Cerebellar nuclear complex (tissue), 1 donor: Measurements from ENCODE around the gene MALRD1.

ENCODE experiments used
- DNase-seq, 2 experiments: peaks; one replicate each; lab custom pipeline; 2025; lab: John Stamatoyannopoulos, UW

The MALRD1 gene

DNA sequence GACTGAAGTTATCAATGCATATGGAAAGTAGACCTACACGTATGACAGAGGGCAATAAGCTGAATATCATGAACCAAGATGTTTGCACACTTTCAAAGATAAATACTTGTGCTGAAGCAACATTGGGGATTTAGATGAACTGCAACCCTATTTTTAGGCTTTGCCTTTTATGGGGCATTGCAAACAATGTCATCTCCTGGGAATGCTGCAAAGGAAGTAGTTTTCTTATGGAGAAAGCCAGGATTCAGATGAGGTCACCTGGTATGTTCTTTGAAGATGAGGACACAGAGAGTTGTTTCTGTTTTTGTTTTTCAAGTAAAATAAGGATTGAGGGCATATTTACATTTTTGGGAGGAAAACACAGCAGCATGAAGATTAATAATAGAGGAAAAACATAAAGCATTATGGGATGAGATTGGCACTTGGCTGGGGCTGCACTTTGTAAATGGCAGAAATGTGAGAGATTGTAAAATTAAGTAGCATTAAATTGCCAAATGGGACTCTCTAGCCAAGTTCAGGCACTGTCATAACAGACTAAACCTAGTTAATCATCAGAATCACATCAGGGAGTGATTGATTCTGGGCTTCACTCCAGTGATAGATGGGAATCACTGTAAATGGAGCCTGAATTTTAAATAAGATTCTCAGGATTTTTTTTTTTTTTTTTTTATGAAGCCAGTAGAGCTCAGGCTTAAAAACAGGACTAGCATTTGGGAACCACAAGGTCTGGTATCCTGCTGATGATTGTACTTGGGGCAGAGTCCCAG is 63.1 kb downstream of the MALRD1 start:
- DNase-seq: no peak

DNA sequence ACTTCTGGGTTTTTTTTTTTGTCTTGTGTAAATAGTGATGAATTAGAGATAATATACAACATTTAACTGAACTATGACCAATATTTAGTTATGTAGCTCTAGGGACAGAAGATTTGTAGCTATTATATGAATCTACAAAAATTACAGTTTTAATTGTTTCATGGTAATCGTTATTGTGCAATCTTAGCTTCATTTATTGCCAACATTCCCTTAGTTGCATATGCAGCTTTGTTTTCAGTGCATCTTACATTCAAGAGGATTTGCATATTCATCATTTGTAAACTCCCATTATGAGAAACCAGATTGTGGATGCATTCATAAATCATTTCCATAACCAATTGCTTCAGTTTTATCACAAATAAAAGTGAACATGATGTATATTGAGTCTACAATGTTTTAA is 68.8 kb downstream of the MALRD1 start:
- no peak for DNase-seq

DNA sequence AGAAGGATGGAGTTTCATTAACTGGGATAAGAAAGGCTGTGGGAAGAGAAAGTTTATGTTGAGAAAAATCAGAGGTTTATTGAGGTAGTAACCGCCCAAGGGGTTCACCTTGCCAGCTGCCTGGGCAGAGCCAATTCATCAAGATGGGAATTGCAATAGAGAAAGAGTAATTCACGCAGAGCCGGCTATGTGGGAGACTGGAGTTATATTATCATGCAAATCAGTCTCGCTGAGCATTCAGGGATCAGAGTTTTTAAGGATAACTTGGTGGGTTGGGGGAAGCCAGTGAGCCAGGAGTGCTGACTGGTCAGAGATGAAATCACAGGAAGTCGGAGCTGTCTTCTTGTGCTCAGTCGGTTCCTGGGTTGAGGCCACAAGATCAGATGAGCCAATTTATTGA is 70.6 kb downstream of the MALRD1 start:
- DNase-seq: no peak

DNA sequence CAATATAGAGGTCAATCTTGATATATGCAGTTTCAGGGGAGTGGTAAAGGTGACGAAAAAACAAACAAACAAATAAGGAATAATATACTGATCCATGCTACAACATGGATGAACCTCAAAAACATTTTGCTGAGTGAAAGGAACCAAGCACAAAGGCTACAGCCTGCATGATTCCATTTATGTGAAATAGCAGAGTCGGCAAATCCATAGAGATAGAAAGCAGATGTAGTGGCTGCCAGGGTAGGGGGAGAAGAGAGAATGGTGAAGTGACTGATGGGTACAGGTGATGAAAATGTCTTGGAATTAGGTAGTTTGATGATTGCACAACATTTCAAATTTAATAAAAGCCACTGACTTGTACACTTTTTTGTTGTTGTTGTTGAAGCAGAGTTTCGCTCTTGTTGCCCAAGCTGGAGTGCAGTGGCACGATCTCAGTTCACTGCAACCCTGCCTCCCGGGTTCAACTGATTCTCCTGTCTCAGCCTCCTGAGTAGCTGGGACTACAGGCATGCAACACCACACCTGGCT is 71.8 kb downstream of the MALRD1 start:
- no peak for DNase-seq

DNA sequence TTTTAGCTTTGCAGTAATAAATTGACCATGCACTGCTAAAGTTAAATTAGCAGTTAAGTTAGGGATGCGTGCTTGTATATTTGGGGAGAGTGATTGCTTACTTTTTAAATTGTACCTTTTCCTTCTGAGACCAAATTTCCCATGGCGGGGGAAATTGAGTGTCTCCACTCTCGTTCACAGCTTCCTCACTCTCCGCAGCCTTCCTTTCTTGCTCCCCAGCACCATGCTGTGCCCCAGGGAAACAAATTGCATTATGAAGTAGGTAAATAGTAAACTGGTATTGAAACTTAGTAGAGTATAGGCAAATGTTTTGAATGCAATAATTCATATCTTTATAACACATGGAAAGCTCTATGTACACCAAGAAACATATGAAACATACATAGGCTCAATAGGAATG is 85.4 kb downstream of the MALRD1 start:
- DNase-seq: no peak

DNA sequence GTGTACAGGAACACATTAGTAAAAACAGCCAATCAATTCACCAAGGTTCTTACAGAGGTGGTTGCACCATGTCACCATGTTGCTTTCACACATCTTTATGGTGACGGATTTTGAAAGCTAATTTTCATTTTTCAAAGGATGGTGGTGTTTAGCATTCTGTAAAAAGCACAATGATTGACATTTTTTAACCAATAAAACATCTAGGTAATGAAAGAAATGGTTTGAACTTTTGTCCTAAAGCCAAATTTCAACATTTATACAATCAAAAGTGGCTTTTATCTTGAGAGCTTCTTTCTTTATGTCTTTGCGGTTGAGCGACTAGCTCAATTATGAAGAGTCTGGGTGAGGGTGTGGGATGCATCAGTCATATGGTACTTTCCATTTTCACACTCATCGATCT is 94.4 kb downstream of the MALRD1 start:
- DNase-seq: no peak

DNA sequence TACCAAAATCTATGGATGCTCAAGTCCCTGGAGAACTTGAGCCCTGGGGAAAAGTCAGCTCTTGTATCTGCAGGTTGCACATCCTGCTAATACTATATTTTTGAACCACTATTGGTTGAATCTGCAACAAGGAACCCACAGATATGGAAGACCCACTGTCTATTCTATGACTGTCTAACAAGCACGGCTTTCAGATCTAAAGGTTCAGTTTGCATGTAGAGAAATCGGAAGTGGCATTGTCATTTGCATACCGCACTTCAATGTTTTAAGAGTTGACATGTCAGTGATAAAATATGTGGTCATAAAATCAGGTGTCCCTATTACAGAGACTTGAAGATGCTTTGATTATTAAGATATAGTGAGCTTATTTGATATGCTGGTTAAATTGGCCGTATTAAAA is 95.6 kb downstream of the MALRD1 start:
- no peak for DNase-seq

DNA sequence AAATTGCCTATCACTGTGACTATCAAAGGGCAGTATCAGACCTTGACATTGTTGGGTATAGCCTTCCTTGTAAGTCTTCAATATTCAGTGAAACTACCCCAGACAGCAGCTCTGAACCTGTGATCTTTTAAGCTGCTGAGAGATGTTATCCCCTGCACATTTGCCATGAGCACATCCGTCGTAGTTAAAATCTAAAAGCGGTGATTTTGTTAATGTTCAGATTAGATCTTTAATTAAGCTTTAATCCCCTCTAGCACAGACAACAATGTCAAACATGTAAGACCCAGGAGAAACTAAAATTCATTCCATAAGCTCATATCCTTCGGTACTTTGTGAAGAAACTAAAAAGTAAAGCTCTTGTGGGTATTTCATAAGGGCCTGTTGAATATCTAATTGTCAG is 105.8 kb downstream of the MALRD1 start:
- DNase-seq: no peak

DNA sequence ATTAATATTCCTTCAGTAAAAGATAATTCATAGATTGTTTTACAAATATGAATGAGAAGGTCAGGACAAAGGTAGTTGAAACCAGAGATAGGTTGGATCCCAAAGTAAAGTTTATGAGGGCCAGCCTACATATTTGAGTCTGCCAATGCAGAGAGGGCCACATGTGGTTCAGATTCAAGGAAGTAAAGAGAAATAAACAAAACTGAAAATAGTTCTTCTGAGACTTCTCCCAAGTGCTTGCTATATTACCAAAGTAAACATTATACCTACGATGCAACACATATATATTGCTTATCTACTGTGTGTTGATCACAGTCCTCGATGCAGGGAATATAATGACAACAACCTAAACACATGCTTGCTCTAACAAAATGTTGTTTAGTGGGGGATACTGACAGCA is 109.8 kb downstream of the MALRD1 start:
- no peak for DNase-seq

DNA sequence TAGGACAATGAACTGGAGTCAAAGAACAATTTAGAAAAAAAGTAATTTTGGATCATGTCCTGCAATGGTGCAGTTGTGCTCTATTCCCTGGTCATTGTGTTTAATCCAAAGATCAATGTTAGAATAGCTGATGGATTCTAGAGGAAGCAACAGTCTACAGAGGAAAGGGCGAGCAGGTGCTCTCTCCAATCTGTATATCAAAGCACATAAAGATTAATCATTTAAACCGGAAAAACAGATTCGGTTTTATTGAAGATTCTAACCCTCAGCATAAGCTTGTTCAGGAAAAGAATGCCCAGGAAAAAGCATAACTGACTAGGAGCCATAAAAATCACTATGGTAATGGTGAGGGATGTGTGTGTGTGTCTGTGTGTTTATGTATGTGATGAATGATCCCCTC is 110.3 kb downstream of the MALRD1 start:
- no peak for DNase-seq

DNA sequence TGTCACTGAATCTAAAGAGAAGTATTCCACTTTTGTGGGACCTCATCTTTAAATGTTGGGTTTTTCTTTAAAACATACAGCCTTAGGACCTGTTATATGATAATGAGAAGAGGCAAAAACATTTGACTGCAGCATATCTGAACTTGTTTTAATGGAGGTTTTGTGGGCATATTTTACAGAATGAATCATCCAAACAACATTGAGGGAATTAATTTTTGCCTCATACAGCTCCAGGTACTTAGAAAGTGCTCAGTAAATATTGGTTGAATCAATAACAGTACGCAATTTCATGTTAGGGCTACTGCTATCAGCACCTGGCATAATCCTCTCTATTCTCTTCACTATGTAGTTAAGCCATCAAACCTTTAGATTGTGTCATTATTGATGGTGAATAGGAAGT is 115.9 kb downstream of the MALRD1 start:
- no peak for DNase-seq

DNA sequence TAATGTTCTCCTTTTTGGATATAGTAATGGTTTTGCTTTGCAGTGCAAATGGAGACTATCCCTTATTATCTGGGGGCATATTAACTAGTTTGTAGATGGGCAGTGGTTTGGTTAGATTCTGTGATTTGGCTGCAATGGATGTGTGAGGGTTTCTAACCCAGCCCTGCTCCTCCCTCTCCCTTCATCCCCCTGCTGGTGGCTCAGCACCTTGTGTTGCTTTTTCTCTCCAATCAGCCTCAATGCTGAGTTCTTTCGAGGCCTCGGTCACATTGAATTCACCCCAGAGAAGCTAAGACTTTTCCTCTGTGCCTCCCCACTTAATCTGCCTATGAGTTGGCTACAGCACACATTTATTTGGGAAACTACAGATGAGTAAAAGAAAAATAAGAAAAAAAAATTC is 120.0 kb downstream of the MALRD1 start:
- DNase-seq: no peak

DNA sequence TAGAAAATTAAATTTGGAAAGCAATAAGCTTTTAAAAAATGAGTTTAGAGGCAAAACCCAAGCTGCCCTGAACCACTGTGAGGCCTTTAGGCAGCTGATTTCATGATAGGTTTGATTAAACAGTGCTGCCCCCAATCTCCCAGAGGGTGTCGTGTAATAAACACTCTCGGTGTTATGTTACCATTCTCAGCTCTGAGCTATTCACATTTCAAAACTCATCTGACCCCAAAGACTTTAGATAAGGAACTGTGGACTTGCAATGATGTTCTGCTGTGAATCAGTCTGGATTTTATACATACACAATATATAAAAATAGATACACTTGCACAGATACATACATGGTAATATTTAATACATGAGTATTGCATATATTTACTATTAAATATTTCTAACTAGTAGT is 120.4 kb downstream of the MALRD1 start:
- no peak for DNase-seq

DNA sequence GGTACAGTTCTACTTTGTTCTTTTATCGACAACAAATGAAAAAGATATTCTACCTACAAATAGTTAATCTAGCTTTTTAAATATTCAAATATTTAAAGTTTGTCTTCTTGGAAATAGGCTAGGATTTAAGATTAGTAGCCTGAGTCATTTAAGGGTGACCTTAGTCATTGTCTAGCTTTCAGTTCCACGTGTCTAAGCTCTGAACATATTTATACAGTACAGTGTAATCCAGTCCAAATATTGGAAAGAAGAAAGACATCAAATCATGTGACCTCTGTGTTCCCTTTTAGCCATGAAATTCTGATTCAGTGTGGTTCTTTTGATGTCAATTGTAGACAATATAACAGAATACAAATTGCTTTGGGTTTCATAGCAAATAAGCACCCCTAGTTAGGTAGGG is 121.1 kb downstream of the MALRD1 start:
- DNase-seq: no peak

DNA sequence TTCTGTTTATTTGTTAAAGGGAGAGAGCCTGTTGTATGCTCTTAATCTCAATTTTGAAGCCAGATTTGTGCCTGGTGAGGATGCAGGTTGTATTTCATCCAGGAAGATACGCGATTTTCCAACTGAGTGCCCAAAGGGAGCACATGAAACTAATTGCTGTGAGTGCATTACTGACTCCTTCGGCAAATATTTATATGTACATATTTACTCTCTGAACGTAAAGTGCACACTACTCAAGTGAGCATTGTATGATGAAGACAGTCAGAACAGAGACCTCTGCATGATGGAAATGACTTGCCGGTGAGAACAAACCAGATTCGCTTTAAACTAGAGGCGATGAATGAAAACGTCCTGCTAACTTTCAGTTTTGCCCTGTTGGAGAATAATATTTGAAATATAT is 130.1 kb downstream of the MALRD1 start:
- DNase-seq: no peak

DNA sequence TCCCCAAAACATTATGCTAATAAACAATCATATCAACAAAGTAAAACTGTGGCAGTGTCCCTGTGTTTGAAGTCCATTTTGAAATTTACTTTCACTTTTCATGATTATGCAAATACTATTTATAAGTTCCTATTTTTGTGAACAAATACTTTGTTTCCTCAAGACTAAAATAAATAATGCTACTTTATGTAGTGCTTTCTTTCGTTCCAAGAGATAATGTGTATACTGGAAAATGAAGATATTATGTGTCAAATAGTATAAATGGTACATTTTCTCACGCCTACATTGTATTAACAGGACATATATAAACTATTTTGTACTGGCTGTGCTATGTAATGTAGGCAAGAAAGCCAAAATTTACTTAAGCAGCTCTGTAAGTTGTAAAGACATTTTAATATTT is 136.3 kb downstream of the MALRD1 start:
- DNase-seq: no peak

DNA sequence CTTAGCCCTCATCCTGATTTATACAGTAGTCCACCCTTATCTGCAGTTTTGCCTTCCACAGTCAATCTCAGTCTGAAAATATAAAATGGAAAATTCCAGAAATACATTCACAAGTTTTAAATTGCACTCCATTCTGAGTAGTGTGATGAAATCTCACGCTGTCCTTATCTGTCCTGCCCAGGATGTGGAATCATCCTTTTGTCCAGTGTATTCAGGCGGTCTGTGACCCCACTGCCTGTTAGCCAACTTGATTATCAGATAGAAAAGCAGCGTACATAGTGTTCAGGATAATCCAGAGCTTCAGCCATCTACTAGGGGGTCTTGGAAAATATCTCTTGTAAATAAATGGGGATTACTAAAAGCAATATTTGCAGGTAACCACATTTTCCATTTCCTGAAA is 146.3 kb downstream of the MALRD1 start:
- DNase-seq: no peak

DNA sequence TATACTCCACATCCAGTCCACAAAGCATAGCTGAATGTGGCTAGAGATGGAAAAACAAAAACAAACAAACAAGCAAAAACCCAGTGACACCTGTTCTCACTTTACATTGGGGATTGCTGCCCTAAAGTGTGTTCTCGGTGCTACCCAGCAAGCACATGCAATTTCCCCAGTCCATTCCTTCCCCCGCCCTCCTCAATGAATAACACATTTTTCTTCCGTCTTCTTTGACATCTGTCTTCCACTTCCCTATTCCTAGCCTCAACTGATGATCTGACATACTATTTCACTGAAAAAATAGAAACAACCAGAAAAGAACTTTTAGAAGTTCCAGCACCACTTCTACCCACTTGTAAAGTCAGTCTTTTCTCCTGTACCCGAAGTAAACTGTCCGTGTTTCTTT is 147.1 kb downstream of the MALRD1 start:
- no peak for DNase-seq

DNA sequence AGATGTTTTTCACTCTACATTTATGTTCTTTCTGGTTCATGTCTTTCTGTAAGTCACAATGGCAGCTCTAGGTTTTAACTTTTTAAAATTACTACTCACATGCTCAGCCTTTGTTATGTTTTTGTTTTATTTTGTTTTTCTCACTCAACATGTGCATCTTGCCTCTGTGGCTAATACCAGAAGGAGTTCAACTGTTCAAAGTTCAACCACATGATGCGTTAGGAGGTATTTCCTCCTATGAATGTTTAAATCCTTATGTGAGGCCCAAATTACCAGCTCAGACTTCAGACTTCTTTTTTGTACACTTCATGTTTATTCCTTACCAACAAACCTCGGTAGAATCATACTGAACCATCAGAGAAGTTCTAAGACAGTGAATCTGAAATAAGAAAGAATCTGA is 151.6 kb downstream of the MALRD1 start:
- no peak for DNase-seq

DNA sequence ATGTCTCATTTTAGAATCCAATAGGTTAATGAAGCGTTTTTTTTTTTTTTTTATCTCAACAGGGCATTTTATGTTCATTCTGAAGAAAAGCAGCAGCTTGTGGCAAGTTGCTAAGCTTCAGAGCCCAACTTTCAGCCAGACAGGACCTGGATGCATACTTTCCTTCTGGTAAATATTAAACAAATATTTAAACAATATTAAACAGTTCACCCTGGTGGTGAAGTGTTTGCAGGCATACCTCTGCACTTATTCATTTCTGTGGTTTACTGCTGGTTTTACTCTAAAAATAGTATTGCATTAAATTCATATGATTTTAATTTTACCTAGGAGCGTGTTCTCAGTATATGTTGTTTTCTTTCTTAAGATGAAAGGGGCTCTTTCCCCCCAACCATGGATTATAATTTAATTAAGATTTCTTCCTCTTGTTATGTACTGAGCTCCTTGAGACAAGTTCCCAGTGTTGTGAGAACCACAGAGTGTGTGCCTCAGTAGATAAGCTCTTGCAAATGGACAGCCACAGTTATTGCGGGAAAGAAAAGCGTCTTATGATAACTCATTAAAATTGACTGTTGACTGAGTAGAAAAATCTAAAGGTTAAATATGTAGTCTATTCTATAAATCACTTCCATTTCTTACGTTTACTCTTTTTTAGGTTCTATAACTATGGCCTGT is 155.8 kb downstream of the MALRD1 start:
- no peak for DNase-seq

DNA sequence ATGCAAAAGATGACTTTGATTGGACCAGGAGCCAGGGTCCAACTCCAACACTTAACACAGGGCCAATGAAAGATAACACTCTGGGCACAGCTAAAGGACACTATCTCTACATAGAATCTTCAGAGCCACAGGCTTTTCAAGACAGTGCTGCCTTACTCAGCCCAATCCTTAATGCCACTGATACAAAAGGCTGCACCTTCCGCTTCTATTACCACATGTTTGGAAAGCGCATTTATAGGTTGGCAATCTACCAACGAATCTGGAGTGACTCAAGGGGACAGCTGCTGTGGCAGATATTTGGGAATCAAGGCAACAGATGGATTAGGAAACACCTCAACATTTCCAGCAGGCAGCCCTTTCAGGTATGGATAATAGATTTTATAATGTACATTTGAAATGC is 160.7 kb downstream of the MALRD1 start:
- no peak for DNase-seq

DNA sequence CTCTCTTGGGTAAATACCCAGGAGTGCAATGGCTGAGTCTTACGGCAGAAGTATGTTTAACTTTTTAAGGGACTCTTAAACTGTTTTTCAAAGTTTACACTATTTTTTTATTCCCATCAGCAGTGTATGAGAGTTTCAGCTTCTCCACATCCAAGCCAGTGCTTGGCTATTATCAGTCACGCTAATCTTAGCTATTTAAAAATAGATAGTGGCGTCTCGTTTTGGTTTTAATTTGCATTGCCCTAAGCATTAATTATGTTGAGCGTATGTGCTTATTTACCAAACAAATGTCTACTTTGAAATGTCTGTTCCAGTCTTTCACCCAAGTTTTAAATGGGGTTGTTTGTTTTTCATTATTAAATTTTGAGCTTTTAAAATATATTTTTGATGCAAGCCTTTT is 164.0 kb downstream of the MALRD1 start:
- no peak for DNase-seq

DNA sequence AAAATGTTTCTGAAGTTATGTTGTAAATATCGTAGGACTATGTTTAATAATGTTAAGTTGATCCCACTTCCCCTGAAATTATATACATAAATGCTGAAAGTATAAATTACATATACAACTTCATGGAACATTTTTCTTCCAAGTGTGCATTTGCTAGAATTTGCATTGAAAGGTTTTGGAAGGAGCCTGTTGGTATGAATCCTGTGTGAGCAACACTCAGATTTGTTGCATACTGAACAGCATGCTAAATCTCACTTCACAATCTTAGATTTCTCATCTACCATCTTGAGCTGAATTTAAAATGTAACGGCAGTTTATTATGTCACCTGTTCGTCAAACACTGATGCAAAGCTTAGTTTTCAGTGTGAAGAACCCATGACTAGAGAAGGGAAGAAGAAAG is 172.6 kb downstream of the MALRD1 start:
- DNase-seq: no peak

DNA sequence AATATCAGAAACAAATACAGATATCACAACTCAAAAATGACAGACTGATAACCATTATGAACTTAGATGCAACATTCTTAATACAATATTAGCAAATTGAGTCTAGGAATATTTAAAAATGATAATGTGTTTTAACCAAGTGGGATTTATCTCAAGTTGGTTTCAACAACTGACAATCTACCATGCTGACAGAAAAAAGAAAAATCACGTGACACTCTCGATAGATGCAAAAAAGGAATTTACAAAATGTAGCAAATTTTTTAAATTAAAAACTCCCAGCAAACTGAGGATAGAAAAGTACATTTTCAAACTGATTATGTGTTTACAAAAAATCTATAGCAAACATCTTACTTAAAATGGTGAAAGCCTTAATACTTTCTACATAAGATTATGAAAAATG is 177.4 kb downstream of the MALRD1 start:
- no peak for DNase-seq
